Vagina (tissue), 2 donors: Measurements from ENCODE around the gene GSTP1. TPM values are rescaled to one million over a fixed set of nuclear protein-coding genes. Genes with fewer than 3 reads are reported as not detected.

Experiments used
- DNase-seq, 2 donors: peaks; one replicate each; pipeline ENCODE4 v3.0.0-alpha.2; 2017; ENCODE audit errors: extremely low spot score in 2 of 2
- H3K27ac ChIP-seq: fragments of 200-600 bp; sonication (generic); one replicate; pipeline ENCODE4 v1.5.1; 2019
- H3K27me3 ChIP-seq: fragments of 200-600 bp; sonication (generic); one replicate; pipeline ENCODE4 v1.5.1; 2019
- H3K36me3 ChIP-seq, 2 donors: fragments of 200-600 bp; sonication (generic); one replicate each; pipeline ENCODE4 v1.5.1; 2017 to 2019
- H3K4me1 ChIP-seq: fragments of 200-600 bp; sonication (generic); one replicate; pipeline ENCODE4 v1.5.1; 2019
- H3K4me3 ChIP-seq, 2 donors: fragments of 200-600 bp; sonication (generic); 1 replicate in 1 of 2; 2 replicates in 1 of 2; pipeline ENCODE4 v1.5.1; 2016 to 2019
- H3K9me3 ChIP-seq: fragments of 200-600 bp; sonication (generic); one replicate; pipeline ENCODE4 v1.5.1; 2019
- POLR2A ChIP-seq, 2 donors: fragments of 450-650 bp; IDR thresholded peaks; one replicate each; pipeline ENCODE4 v1.6.1; 2017; ENCODE audit warnings: antibody characterized with exemption in 2 of 2, mild to moderate bottlenecking in 2 of 2, moderate library complexity in 2 of 2
- POLR2AphosphoS5 ChIP-seq, 2 donors: sonication (generic); formaldehyde crosslinking; IDR thresholded peaks; one replicate each; pipeline ENCODE4 v1.9.0; 2017; ENCODE audit warnings: antibody characterized with exemption in 2 of 2, mild to moderate bottlenecking in 2 of 2, low read depth in 1 of 2; ENCODE audit not compliant: insufficient read depth in 1 of 2
- intact Hi-C: fragments of 100-400 bp; cut with DNase I; formaldehyde crosslinking; loops from one replicate; pipeline ENCODE4 v1.15.1; 2023
- total RNA-seq: library from RNA; depleted of rRNA; stranded (reverse); fragments of >200 nt; gene quantifications from one replicate; pipeline ENCODE4 v1.2.3, GENCODE V29; 2016
- TF ChIP-seq, protein P1 (sequence below), 3 experiments: fragments of 450-650 bp in 2 of 3; fragments of 200-600 bp in 1 of 3; sonication (generic) in 1 of 3; IDR thresholded peaks; one replicate each; pipeline ENCODE4 v1.5.1; 2017 to 2019; ENCODE audit warnings: antibody characterized with exemption in 3 of 3, mild to moderate bottlenecking in 2 of 3, moderate library complexity in 2 of 3

The GSTP1 gene
- total RNA-seq, 1 donor from 2014 or later, result 2,739 TPM

DNA sequence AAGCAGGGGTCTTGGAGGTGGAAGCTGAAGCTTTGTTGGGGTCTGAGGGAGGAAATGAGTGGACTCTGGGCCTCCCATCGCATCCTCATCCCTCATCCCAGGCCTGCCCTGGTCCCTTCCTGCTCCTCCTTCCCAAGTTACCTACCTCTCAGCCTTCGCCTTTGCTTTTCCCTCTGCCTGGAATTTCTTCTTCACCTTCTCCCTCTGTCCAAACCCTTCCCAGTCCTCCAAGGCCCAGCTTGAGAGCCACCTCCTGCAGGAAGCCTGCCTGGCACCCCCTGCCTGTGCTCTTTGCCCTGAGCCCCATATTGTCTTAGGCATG lies 48.2 kb downstream of the GSTP1 start:
- H3K4me1 ChIP-seq, result peaks cover 24% of the 10 kb centered on the region
- DNase-seq, result no peak
- no peak for TF ChIP-seq POLR2AphosphoS5 (IDR thresholded peaks at IDR 0.05; ENCODE audit: insufficient read depth in 1 of 2, low read depth in 1 of 2)
- TF ChIP-seq, protein P1, sequence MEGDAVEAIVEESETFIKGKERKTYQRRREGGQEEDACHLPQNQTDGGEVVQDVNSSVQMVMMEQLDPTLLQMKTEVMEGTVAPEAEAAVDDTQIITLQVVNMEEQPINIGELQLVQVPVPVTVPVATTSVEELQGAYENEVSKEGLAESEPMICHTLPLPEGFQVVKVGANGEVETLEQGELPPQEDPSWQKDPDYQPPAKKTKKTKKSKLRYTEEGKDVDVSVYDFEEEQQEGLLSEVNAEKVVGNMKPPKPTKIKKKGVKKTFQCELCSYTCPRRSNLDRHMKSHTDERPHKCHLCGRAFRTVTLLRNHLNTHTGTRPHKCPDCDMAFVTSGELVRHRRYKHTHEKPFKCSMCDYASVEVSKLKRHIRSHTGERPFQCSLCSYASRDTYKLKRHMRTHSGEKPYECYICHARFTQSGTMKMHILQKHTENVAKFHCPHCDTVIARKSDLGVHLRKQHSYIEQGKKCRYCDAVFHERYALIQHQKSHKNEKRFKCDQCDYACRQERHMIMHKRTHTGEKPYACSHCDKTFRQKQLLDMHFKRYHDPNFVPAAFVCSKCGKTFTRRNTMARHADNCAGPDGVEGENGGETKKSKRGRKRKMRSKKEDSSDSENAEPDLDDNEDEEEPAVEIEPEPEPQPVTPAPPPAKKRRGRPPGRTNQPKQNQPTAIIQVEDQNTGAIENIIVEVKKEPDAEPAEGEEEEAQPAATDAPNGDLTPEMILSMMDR (IDR thresholded peaks at IDR 0.05), result no peak
- no peak for TF ChIP-seq POLR2A (IDR thresholded peaks at IDR 0.05)
- no peaks in the 10 kb centered on the region for H3K36me3 ChIP-seq
- intact Hi-C loops, result no loop called here
- H3K27ac ChIP-seq, result no peak overlapping the region
- H3K4me3 ChIP-seq, result no peak overlapping the region
- H3K27me3 ChIP-seq, result no peaks in the 10 kb centered on the region
- H3K9me3 ChIP-seq, result no peaks in the 10 kb centered on the region

DNA sequence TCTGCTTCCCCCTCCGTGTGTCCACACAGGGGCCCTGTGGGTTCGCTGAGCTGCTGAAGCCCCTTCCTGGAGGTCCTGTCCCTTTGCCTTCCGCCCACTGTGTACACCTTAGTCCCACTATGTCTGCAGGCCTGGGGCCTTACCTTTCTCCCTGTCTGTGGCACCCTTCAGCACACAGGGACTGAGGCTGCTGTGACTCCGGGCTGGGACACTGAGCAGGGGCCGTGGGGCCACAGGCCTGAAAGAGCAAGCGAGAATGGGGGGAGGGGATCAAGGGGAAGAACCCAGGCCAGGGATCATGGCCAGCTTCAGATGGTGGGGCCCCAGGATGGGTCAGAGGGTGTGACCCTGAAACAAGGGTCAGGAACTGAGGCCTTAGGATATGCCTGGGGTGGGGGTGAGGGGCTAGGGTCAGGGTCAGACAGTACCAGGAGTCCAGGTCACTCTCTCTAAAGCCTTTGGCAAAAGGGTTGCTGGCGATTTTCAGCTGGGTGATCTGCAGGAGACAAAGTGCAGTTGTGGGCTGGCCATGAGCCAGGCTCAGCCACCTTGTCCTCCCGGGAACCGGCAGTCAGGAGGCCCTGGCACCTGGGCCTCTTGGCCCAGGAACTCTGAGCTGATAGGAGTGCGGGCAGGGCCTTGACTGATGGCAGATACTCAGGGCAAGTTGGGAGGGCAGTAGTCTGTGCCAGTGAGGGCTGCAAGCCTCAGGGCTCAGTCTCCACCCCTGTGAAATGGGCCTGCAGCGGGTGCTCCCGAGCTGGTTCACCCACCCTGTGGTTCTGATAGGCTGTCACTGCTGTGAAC lies 48.8 kb downstream of the GSTP1 start:
- no peaks in the 10 kb centered on the region for H3K27me3 ChIP-seq
- no peak overlapping the region for H3K4me3 ChIP-seq
- intact Hi-C loops, result no loop called here
- no peak overlapping the region for H3K27ac ChIP-seq
- no peak for DNase-seq
- H3K4me1 ChIP-seq, result peaks cover 24% of the 10 kb centered on the region
- no peaks in the 10 kb centered on the region for H3K36me3 ChIP-seq
- no peaks in the 10 kb centered on the region for H3K9me3 ChIP-seq
- TF ChIP-seq, protein P1 (IDR thresholded peaks at IDR 0.05), result no peak
- TF ChIP-seq POLR2A (IDR thresholded peaks at IDR 0.05), result no peak
- no peak for TF ChIP-seq POLR2AphosphoS5 (IDR thresholded peaks at IDR 0.05; ENCODE audit: insufficient read depth in 1 of 2, low read depth in 1 of 2)

GRCh38 chr11:67632982-67633755 lies 49.6 kb downstream of the GSTP1 start:
- H3K27me3 ChIP-seq, result no peaks in the 10 kb centered on the region
- DNase-seq, result no peak
- peaks cover 23% of the 10 kb centered on the region for H3K4me1 ChIP-seq
- H3K9me3 ChIP-seq, result no peaks in the 10 kb centered on the region
- no peak overlapping the region for H3K4me3 ChIP-seq
- H3K27ac ChIP-seq, result no peak overlapping the region
- H3K36me3 ChIP-seq, result no peaks in the 10 kb centered on the region
- intact Hi-C loops, result no loop called here
- no peak for TF ChIP-seq POLR2A (IDR thresholded peaks at IDR 0.05)
- TF ChIP-seq, protein P1 (IDR thresholded peaks at IDR 0.05), result no peak
- TF ChIP-seq POLR2AphosphoS5 (IDR thresholded peaks at IDR 0.05; ENCODE audit: insufficient read depth in 1 of 2, low read depth in 1 of 2), result no peak

DNA sequence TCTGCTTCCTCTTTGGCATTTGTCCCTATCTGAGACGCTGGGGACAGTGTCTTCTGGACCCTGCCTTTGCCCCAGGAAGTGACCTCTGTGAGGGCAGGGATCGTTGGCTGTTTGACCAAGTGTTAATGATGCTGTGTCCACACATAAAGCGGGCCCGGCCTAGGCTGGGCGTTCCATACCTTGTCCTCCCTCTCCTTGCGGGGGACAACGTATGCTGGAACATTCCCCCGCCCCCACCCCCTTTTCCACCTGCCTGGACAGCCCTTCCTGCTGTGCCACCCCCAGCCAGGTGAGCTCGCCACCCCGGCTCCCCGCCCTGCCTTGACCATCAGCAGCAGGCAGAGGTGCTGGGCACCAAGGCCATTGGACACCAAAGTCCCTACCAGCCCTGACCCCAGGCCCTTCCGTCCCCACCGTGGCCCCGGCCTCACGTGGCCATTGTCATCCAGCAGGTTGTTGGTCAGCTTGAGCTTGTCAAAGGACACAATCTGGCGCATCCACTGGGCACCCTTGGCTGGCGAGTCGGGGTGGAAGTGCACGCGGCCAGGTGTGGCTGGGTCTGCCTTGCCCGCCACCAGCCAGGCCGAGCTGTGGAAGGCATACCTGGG lies 50.2 kb downstream of the GSTP1 start:
- Histone ChIP-seq H3K36me3 (no peaks in the 10 kb centered on the region), H3K9me3 (no peaks in the 10 kb centered on the region), H3K27me3 (no peaks in the 10 kb centered on the region), H3K27ac (no peak overlapping the region), H3K4me1 (peaks cover 16% of the 10 kb centered on the region), H3K4me3 (no peak overlapping the region)
- DNase-seq, result no peak
- intact Hi-C loops, result no loop called here
- TF ChIP-seq POLR2AphosphoS5 (IDR thresholded peaks at IDR 0.05; ENCODE audit: insufficient read depth in 1 of 2, low read depth in 1 of 2) (no peak), POLR2A (IDR thresholded peaks at IDR 0.05) (no peak)
- TF ChIP-seq, protein P1 (IDR thresholded peaks at IDR 0.05), result no peak
